ENCODE data around the gene NET1.

The NET1 gene

DNA sequence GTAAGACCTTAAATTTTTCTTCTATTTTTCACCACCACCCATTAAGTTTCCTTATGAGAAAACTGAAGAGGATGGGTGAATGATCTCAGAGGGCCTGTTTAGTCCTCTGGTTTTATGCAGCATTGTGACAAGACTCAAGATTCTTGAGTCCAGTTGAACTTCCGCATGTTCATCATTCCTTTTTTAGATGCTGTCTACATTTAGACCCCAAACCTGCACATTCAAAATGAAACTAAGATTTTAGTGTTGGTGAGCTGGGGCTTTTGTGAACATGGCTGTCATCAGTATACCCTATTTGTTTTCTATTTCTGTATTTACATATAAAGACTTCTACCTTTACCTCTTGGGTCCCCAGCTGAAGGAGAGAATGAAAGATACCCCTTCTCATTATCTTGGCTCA, 31.1 kb downstream of the NET1 start:
- no peak for DNase-seq (ENCODE audit: low read depth)

- DNase-seq (ENCODE audit: low read depth), result no peak
Observed at GRCh38 chr10:5445006-5445405, 32.6 kb downstream of the NET1 start.

- no peak for DNase-seq (ENCODE audit: low read depth)
Observed at GRCh38 chr10:5446390-5446926, 34.1 kb downstream of the NET1 start.

GRCh38 chr10:5447056-5447455, 34.7 kb downstream of the NET1 start:
- DNase-seq (ENCODE audit: low read depth), result no peak

- no peak for DNase-seq (ENCODE audit: low read depth)
Observed at GRCh38 chr10:5447611-5448071, 35.3 kb downstream of the NET1 start.

DNA sequence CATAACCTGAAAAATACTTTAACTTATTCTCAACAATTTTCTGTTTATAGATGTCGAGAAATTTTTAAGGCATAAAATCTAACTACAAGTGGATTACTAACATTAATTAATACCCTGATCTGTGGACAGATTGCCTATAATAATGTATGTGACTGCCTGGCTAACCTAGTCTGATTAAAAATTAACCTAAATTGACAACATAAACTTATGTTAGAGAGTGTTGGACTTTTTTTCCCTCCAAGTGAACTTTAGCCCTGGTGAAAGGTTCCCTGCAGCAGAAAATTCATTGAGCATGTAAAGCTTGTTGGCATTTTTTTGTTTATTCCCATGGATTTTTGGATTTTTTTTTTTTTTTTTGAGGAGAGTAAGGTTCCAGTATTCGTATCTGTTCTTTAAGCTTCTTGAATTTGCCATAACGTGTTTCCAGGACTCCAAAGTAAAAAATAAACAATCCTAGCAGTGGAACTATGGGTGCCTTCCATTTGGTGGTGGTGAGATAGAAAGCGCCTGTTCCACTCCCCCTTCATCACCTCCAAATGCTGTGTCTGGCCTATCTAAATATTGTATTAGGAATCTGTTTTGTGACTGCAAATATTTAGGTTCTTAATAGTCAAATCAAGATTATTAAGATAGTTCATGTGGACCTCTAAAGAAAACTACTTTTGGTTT, 36.1 kb downstream of the NET1 start:
- DNase-seq (ENCODE audit: low read depth), result no peak

DNA sequence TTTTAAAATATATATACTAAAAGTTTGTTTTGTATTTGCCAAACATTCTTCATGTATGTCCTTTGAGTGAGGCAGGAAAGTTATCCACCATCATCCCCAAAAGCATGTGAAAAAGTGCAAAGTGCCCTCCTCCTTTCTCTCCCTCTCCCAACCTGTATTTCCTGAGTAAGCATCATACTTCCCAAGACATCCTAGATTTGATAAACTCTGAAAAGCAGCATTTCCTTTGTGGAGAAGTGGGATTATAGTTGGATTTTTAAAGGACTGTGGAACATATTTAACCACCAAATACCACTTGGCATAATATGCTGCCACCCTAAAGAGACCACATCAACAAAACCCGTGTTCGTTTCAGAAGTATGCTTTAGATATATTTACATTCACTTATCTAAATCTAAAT, 36.9 kb downstream of the NET1 start:
- DNase-seq (ENCODE audit: low read depth), result no peak

DNA sequence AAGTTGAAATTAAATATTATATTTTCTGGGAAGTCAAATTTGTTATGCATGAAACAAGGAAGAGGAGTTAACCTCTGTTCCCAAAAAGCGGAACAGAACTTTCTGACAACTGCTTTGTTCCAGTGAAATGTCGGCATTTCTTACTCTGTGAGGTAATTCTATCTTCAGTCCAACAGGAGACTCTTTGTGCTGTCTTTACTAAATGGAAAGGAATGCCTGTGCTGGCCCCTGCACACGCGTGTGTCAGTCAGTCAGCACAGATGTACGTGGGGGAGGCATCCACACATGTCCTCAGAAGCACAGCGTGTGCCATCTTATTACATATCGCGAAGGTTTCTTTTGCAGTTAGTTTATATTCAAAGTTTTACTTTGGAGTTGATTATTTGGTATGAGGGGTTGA, 37.5 kb downstream of the NET1 start:
- DNase-seq (ENCODE audit: low read depth), result no peak

DNA sequence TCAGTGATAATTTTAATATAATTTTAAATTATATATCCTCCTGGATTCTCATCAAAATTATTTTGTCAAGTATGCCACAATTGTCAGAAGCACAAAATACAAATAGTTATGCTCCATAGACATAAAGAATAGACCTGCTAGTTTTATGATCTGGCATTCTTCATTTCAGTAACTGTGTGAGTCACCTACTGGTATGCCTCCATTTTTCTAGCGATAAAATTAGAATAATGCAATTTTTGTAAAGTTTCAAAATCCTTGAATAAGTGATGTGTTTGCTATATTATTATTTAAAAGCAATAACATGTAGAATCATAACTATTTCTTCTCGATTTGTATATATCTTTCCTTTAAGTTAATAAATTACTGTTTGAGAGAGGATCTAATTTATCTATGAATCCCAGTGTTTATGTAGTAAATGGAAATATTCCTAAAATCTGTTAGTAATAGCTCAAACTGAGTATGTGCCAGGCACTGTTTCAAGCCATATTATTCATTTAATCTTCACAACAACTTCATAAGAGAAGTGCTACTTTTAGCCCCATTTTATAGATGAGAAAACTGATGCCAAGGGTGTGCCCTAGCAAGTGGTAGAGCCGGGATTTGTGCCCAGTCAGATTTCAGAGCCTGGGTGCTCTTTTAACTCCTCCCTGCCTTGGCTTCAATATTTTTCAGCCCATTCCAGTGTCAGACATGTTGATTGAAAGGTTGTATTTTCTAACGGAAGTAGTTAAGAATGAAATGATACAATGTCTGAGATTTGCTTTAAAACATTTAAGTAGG, 38.4 kb downstream of the NET1 start:
- no peak for DNase-seq (ENCODE audit: low read depth)

- no peak for DNase-seq (ENCODE audit: low read depth)
Observed at GRCh38 chr10:5453749-5454489, 41.6 kb downstream of the NET1 start.

- no peak for DNase-seq (ENCODE audit: low read depth)
Observed at GRCh38 chr10:5456563-5456962, 44.2 kb downstream of the NET1 start.

GRCh38 chr10:5457741-5458140, 45.4 kb downstream of the NET1 start:
- no peak for DNase-seq (ENCODE audit: low read depth)

GRCh38 chr10:5458425-5458824, 46.1 kb downstream of the NET1 start:
- no peak for DNase-seq (ENCODE audit: low read depth)

GRCh38 chr10:5458949-5459747, 46.8 kb downstream of the NET1 start:
- DNase-seq (ENCODE audit: low read depth), result no peak

DNA sequence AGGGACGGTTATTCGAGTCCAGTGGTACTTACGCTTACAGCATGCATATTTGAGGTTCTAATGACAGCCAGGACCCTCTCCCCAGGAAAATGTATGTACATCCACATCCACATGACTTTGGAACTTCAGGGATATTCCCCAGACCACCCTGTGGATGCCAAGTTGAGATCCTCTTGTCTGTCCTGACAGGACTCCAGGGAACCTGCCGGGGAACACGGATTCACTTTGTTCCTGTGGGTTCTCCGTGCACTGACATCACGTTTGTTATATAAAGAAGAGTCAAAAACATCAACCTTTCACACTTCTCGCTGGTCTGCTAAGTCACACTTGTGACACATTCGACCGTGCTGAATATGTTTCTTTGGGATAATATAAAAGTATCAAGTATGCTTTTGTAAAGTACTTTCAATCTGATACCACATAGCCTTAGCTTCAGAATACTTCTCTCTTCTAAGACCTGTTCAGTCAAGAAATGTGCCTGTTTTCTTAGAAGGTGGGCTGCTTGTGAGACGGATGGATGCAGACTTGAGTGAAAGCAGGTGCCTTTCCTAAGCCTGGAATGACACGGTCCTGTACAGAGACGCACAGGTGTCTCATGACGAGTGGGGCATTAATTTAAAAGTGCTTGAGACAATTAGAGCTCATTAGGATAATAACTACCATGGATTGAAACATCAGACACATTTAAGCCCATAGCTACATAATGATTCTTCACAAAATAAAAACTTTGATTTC, 48.3 kb downstream of the NET1 start:
- no peak for DNase-seq (ENCODE audit: low read depth)

- DNase-seq (ENCODE audit: low read depth), result no peak
Observed at GRCh38 chr10:5461203-5461588, 48.8 kb downstream of the NET1 start.

DNA sequence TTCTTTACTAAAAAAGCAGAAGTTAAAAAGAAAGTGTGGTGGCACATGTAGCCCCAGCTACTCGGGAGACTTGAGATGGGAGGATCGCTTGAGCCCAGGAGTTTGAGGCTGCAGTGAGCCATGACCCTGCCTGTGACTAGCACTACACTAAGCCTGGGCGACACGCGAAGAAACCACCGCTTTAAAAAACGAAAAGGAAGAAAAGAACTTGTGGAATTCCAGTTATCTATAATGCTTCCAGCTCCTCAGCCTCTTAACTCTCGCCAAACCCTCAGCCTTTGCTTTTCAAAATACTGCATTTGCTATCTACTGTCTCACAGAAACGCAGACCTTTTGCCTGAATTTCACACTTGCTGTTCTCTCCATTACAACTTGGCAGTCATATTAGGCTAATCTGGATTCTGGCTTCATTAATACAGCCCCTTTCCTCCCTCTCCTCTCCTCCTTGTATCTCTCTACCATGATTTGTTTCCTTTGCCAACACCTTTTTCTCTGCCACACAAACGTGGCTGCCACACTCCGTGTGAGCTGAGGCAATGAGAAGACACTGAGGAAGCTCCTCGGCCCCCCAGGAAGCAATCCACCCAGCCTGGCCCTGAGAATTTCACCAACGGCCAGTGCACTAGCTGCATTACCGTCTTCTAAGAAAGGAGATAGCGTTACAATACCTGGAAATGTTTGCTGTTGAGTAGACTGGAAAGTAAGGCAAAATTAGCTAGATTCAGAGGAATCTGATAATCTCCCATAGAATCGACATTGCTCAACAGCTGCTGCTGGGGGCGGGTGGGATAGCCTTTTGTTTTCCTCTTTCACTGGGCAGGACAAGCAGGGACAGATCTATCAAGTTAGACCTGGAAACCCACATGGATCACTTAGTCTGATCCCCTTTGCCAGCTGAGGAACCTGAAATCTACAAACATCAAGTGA, 49.8 kb downstream of the NET1 start:
- no peak for DNase-seq (ENCODE audit: low read depth)

- DNase-seq (ENCODE audit: low read depth), result no peak
Observed at GRCh38 chr10:5462841-5463293, 50.5 kb downstream of the NET1 start.

- DNase-seq (ENCODE audit: low read depth), result no peak
Observed at GRCh38 chr10:5464546-5464945, 52.2 kb downstream of the NET1 start.

GRCh38 chr10:5465976-5466450, 53.7 kb downstream of the NET1 start:
- no peak for DNase-seq (ENCODE audit: low read depth)

Measured in HS-27A (cell line).